Smooth muscle cell (in vitro differentiated cells): Measurements from ENCODE around the gene VEZT. TPM values are rescaled to one million over a fixed set of nuclear protein-coding genes. Genes with fewer than 3 reads are reported as not detected.

Source experiments
- DNase-seq: peaks from one replicate; lab custom pipeline; 2025; ENCODE audit not compliant: unreplicated experiment; lab: John Stamatoyannopoulos, UW
- H2AFZ ChIP-seq: fragments of 200-600 bp; sonication (generic); 2 replicates; pipeline ENCODE4 v1.6.0; 2016; ENCODE audit warnings: antibody characterized with exemption, low read depth, mild to moderate bottlenecking
- H3F3A ChIP-seq: fragments of 200-600 bp; sonication (generic); 2 replicates; pipeline ENCODE4 v1.6.0; 2017; ENCODE audit warnings: antibody characterized with exemption, low read depth
- H3K27ac ChIP-seq: fragments of 200-600 bp; sonication (generic); 2 replicates; pipeline ENCODE4 v1.5.1; 2016; ENCODE audit warnings: low read depth, mild to moderate bottlenecking
- H3K27me3 ChIP-seq: fragments of 200-600 bp; sonication (generic); 2 replicates; pipeline ENCODE4 v1.6.1; 2016; ENCODE audit warnings: low read depth, mild to moderate bottlenecking
- H3K36me3 ChIP-seq: fragments of 200-600 bp; sonication (generic); 2 replicates; pipeline ENCODE4 v1.5.1; 2016; ENCODE audit warnings: low read depth
- H3K4me1 ChIP-seq: fragments of 200-600 bp; sonication (generic); 2 replicates; pipeline ENCODE4 v1.5.1; 2016; ENCODE audit warnings: low read depth
- H3K4me2 ChIP-seq: fragments of 200-600 bp; sonication (generic); 2 replicates; pipeline ENCODE4 v1.6.0; 2016; ENCODE audit warnings: mild to moderate bottlenecking
- H3K4me3 ChIP-seq: fragments of 200-600 bp; sonication (generic); 2 replicates; pipeline ENCODE4 v1.5.1; 2016; ENCODE audit warnings: mild to moderate bottlenecking
- H3K79me2 ChIP-seq: fragments of 200-600 bp; sonication (generic); 2 replicates; pipeline ENCODE4 v1.6.0; 2016; ENCODE audit warnings: low read depth, mild to moderate bottlenecking
- H3K9ac ChIP-seq: fragments of 200-600 bp; sonication (generic); 2 replicates; pipeline ENCODE4 v1.6.0; 2016; ENCODE audit warnings: low read depth
- H3K9me3 ChIP-seq: fragments of 200-600 bp; sonication (generic); replicated peaks from 2 replicates; pipeline ENCODE4 v1.5.1; 2016; ENCODE audit warnings: low read depth
- H4K20me1 ChIP-seq: fragments of 200-600 bp; sonication (generic); 2 replicates; pipeline ENCODE4 v1.6.0; 2016; ENCODE audit warnings: low read depth
- WGBS: methylation state at CpG from one replicate; pipeline ENCODE4 v1.1.7; 2016; ENCODE audit warnings: low lambda C conversion rate; 5-methylcytosine and 5-hydroxymethylcytosine counted together
- polyA plus RNA-seq: library from polyadenylated mRNA; unstranded; fragments of >200 nt; fragmentation: Nextera tagmentation; extraction: Ambion mirVana; gene quantifications from 2 replicates; pipeline ENCODE4 v1.2.1, GENCODE V29; 2016
- total RNA-seq: library from RNA; depleted of rRNA; stranded (reverse); fragments of >200 nt; gene quantifications from 2 replicates; pipeline ENCODE4 v1.2.3, GENCODE V29; 2014
- TF ChIP-seq, protein P1 (sequence below): fragments of 200-600 bp; sonication (generic); IDR thresholded peaks from 2 replicates; pipeline ENCODE4 v1.5.1; 2017; ENCODE audit warnings: borderline replicate concordance, mild to moderate bottlenecking, antibody characterized with exemption; ENCODE audit not compliant: insufficient read depth, poor library complexity, severe bottlenecking

Gene VEZT
- total and polyA plus RNA-seq, 2 experiments from 2014 or later: 21.2 to 65.2 TPM

GRCh38 chr12:95265765-95266164 is 48.2 kb downstream of the VEZT start:
- DNase-seq: no peak
- H3K9me3 ChIP-seq: no peaks in the 10 kb centered on the region

GRCh38 chr12:95266254-95266653 is 48.6 kb downstream of the VEZT start:
- no peak overlapping the region for H3K4me2 ChIP-seq
- H4K20me1 ChIP-seq: no peaks in the 10 kb centered on the region
- TF ChIP-seq, protein P1, sequence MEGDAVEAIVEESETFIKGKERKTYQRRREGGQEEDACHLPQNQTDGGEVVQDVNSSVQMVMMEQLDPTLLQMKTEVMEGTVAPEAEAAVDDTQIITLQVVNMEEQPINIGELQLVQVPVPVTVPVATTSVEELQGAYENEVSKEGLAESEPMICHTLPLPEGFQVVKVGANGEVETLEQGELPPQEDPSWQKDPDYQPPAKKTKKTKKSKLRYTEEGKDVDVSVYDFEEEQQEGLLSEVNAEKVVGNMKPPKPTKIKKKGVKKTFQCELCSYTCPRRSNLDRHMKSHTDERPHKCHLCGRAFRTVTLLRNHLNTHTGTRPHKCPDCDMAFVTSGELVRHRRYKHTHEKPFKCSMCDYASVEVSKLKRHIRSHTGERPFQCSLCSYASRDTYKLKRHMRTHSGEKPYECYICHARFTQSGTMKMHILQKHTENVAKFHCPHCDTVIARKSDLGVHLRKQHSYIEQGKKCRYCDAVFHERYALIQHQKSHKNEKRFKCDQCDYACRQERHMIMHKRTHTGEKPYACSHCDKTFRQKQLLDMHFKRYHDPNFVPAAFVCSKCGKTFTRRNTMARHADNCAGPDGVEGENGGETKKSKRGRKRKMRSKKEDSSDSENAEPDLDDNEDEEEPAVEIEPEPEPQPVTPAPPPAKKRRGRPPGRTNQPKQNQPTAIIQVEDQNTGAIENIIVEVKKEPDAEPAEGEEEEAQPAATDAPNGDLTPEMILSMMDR: no peak
- no peak for DNase-seq
- no peaks in the 10 kb centered on the region for H3K79me2 ChIP-seq
- peaks cover 10% of the 10 kb centered on the region for H3K36me3 ChIP-seq
- no peak overlapping the region for H2AFZ ChIP-seq
- no peaks in the 10 kb centered on the region for H3K27me3 ChIP-seq
- H3K27ac ChIP-seq: no peak overlapping the region
- H3F3A ChIP-seq: no peaks in the 10 kb centered on the region
- WGBS: 95% methylated on average over 6 of the region's 6 CpGs
- no peaks in the 10 kb centered on the region for H3K9me3 ChIP-seq
- no peak overlapping the region for H3K9ac ChIP-seq
- H3K4me1 ChIP-seq: no peaks in the 10 kb centered on the region
- no peak overlapping the region for H3K4me3 ChIP-seq

More at GRCh38 chr12:95265765-95266164, 48.2 kb downstream of the VEZT start:
- Histone ChIP-seq H3K4me3 (no peak overlapping the region), H3K4me2 (no peak overlapping the region), H3K79me2 (no peaks in the 10 kb centered on the region), H3K9ac (no peak overlapping the region), H3K27ac (no peak overlapping the region), H3K36me3 (peaks cover 10% of the 10 kb centered on the region), H3K4me1 (no peaks in the 10 kb centered on the region), H3K27me3 (no peaks in the 10 kb centered on the region), H3F3A (no peaks in the 10 kb centered on the region), H2AFZ (no peak overlapping the region), H4K20me1 (no peaks in the 10 kb centered on the region)
- TF ChIP-seq, protein P1: no peak
- 96% methylated on average over 2 of the region's 2 CpGs for WGBS

- Histone ChIP-seq H3K4me3 (no peak overlapping the region), H3K27me3 (no peaks in the 10 kb centered on the region), H4K20me1 (no peaks in the 10 kb centered on the region), H3K4me2 (no peak overlapping the region), H3K27ac (no peak overlapping the region), H3K9me3 (no peaks in the 10 kb centered on the region), H3F3A (no peaks in the 10 kb centered on the region), H3K79me2 (no peaks in the 10 kb centered on the region), H3K36me3 (no peaks in the 10 kb centered on the region), H3K4me1 (no peaks in the 10 kb centered on the region), H3K9ac (no peak overlapping the region), H2AFZ (no peak overlapping the region)
- DNase-seq: no peak
- TF ChIP-seq, protein P1: no peak
- 98% methylated on average over 3 of the region's 3 CpGs for WGBS
Observed at GRCh38 chr12:95269892-95270291, 52.3 kb downstream of the VEZT start.

- Histone ChIP-seq H3K9ac (no peak overlapping the region), H3K79me2 (no peaks in the 10 kb centered on the region), H2AFZ (no peak overlapping the region), H3K27ac (no peak overlapping the region), H3K4me3 (no peak overlapping the region), H3K9me3 (no peaks in the 10 kb centered on the region), H3F3A (no peaks in the 10 kb centered on the region), H3K27me3 (no peaks in the 10 kb centered on the region), H3K36me3 (no peaks in the 10 kb centered on the region), H3K4me2 (no peak overlapping the region), H3K4me1 (no peaks in the 10 kb centered on the region), H4K20me1 (no peaks in the 10 kb centered on the region)
- WGBS: 86% methylated on average over 2 of the region's 2 CpGs
- TF ChIP-seq, protein P1: no peak
- no peak for DNase-seq
Observed at GRCh38 chr12:95271465-95271864, 53.9 kb downstream of the VEZT start.
